Neutrophil (primary cell): ENCODE measurements around the gene ZBTB8OS.
"Not testable (repeated sequence)": the region's sequence is repeated elsewhere in the genome, so short reads cannot be mapped to it uniquely, and the experiment has no call there.

Experiments used
- H3K27ac ChIP-seq: fragments of 200-600 bp; sonication (generic); 2 replicates; pipeline ENCODE4 v1.5.1; 2016; ENCODE audit warnings: mild to moderate bottlenecking, moderate library complexity
- H3K27me3 ChIP-seq: fragments of 200-600 bp; sonication (generic); 2 replicates; pipeline ENCODE4 v1.6.0; 2016; ENCODE audit warnings: mild to moderate bottlenecking
- H3K36me3 ChIP-seq: fragments of 200-600 bp; sonication (generic); 2 replicates; pipeline ENCODE4 v1.5.1; 2017
- H3K4me1 ChIP-seq, 2 experiments: fragments of 200-600 bp in 1 of 2; sonication (generic) in 1 of 2; 1 replicate in 1 of 2; 2 replicates in 1 of 2; pipeline versions ENCODE4 v1.5.1 to v1.6.1; 2013 to 2016; ENCODE audit warnings: low read depth in 1 of 2, low read length in 1 of 2, mild to moderate bottlenecking in 1 of 2, moderate library complexity in 1 of 2; ENCODE audit not compliant: control insufficient read depth in 1 of 2, insufficient read depth in 1 of 2
- H3K4me3 ChIP-seq, 2 experiments: fragments of 200-600 bp in 1 of 2; sonication (generic) in 1 of 2; 1 replicate in 1 of 2; 2 replicates in 1 of 2; pipeline ENCODE4 v1.5.1; 2013 to 2016; ENCODE audit warnings: low read depth in 1 of 2, low read length in 1 of 2, mild to moderate bottlenecking in 1 of 2, moderate library complexity in 1 of 2
- H3K9me3 ChIP-seq: fragments of 200-600 bp; sonication (generic); 2 replicates; pipeline ENCODE4 v1.5.1; 2016
- TF ChIP-seq, protein P1 (sequence below): fragments of 200-600 bp; sonication (generic); IDR thresholded peaks from 2 replicates; pipeline ENCODE4 v1.5.1; 2016; ENCODE audit warnings: antibody characterized with exemption

ZBTB8OS gene

DNA sequence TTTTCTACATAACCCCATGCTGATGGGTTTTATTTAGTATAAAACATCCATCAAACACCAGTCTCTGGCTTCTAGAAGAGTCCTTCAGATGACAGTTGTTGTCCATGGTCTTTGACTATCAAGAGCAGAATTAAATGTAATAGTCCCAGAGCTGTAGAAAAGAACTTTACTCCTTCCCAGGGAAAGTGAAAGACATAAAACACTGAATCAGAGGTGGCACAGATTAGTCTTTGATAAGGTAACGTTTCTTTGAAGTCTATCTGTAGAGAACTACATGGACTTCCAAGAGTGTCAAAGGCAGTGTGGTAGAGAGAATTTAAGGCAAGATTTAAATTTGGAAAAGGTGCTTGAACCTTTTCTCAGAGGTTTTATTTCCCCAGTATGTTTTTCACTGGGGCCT lies 30.3 kb upstream of the ZBTB8OS start:
- Histone ChIP-seq H3K4me1 (no peaks in the 10 kb centered on the region), H3K27ac (no peak overlapping the region), H3K36me3 (peaks cover 93% of the 10 kb centered on the region), H3K9me3 (no peaks in the 10 kb centered on the region), H3K27me3 (no peaks in the 10 kb centered on the region), H3K4me3 (no peak overlapping the region)
- TF ChIP-seq, protein P1, sequence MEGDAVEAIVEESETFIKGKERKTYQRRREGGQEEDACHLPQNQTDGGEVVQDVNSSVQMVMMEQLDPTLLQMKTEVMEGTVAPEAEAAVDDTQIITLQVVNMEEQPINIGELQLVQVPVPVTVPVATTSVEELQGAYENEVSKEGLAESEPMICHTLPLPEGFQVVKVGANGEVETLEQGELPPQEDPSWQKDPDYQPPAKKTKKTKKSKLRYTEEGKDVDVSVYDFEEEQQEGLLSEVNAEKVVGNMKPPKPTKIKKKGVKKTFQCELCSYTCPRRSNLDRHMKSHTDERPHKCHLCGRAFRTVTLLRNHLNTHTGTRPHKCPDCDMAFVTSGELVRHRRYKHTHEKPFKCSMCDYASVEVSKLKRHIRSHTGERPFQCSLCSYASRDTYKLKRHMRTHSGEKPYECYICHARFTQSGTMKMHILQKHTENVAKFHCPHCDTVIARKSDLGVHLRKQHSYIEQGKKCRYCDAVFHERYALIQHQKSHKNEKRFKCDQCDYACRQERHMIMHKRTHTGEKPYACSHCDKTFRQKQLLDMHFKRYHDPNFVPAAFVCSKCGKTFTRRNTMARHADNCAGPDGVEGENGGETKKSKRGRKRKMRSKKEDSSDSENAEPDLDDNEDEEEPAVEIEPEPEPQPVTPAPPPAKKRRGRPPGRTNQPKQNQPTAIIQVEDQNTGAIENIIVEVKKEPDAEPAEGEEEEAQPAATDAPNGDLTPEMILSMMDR: no peak

DNA sequence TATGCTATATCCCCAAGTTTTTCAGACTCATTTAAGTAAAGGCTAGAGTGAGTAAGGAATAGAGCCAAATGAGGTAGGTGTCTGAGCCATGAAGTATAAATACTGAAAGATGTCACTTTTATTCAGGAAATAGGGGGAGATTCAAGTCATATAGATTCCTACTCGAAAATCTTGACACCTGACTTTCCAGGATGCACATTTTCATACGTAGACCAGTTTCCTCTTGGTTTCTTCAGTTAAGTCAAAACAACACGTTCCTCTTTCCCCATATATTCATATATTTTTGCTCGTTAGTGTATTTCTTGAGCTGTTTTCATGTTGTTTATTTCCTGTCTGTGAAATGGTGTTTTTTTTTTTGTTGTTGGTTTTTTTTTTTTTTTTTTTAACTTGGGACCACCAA lies 29.6 kb upstream of the ZBTB8OS start:
- not testable (repeated sequence) for H3K27me3 ChIP-seq, H3K4me1 ChIP-seq, H3K4me3 ChIP-seq, H3K9me3 ChIP-seq, H3K27ac ChIP-seq
- H3K36me3 ChIP-seq: peaks cover 93% of the 10 kb centered on the region

DNA sequence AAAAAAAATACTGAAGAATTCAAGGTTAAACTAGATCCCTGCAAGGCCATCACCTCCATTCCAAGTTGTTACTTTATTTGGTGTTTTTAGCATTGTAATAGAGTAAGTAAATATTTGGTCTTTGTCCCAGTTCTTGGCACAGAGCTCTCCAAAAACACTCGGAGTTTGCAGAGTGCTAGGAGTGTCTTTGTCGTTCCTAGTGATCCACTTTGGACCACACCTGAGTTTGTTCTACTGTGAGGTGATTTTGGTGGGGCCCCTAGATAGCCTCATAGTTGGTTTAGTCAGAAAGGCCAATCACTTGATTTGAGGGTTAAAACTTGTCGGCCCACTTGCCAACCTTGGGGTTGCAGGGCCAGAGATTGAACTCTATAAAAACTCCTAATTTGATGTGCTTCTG lies 26.6 kb upstream of the ZBTB8OS start:
- peaks cover 94% of the 10 kb centered on the region for H3K36me3 ChIP-seq
- TF ChIP-seq, protein P1: no peak

DNA sequence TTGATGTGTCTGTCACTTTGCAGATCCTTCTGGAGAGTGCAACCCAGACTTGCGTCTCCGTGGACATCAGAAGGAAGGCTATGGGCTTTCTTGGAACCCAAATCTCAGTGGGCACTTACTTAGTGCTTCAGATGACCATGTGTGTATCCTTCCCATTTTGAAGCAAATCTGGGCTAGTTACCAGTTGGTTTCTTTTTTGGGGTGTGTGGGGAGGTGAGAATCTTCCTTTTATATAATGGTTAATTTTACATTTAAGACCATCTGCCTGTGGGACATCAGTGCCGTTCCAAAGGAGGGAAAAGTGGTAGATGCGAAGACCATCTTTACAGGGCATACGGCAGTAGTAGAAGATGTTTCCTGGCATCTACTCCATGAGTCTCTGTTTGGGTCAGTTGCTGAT lies 18.4 kb upstream of the ZBTB8OS start:
- not testable (repeated sequence) for H3K27me3 ChIP-seq, H3K4me1 ChIP-seq, H3K4me3 ChIP-seq, H3K27ac ChIP-seq, H3K9me3 ChIP-seq
- peaks cover 95% of the 10 kb centered on the region for H3K36me3 ChIP-seq

More for the DNA sequence above, 26.6 kb upstream of the ZBTB8OS start:
- Histone ChIP-seq H3K4me1 (no peaks in the 10 kb centered on the region), H3K27ac (no peak overlapping the region), H3K27me3 (no peaks in the 10 kb centered on the region), H3K9me3 (no peaks in the 10 kb centered on the region), H3K4me3 (no peak overlapping the region)

DNA sequence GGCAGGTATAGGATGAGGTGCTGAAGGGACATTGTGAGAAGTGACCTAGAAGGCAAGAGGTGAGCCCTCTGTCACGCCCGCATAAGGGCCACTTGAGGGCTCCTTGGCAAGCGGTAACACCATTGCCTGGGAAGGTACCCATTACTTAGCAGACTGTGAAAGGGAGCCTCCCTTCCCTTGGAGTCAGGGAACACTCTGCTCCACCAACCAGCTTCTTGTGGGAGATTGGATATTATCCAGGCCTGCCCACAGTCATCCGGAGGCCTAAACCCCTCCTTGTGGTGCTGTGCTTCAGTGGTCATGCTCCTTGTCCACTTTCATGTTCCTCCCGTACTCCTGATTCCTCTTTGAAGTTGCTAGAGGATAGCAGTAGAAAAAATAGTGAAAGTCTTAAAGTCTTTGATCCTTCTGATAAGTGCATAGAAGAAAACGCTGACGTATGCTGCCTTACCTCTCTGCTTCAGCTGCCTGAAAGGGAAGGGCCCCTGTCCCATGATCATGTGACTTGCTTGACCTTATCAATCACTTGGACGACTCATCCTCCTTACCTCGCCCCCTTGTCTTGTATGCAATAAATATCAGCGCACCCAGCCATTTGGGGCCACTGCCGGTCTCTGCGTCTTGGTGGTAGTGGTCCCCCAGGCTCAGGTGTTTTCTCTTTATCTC lies 16.7 kb upstream of the ZBTB8OS start:
- H3K9me3 ChIP-seq: no peaks in the 10 kb centered on the region
- no peaks in the 10 kb centered on the region for H3K27me3 ChIP-seq
- H3K36me3 ChIP-seq: peaks cover 94% of the 10 kb centered on the region
- H3K27ac ChIP-seq: no peak overlapping the region
- TF ChIP-seq, protein P1: no peak
- no peak overlapping the region for H3K4me3 ChIP-seq
- no peaks in the 10 kb centered on the region for H3K4me1 ChIP-seq

DNA sequence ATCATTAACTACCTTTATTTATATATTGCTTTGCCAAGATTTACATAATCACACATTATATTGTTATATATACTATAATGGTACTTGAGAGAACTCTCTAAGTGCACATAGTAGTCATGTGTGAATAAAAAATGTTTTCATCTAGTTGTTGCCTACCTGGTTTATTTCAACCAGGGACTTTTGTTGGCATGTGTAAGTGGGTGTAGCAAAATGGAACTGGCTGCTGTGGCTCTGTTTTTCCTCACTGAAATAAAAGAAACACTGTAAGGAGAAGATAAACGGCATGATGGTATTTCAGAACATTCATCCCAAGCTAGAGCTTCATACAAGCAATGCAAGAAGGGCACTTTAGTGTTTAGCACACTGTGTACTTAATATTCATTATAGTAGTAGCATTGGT lies 15.6 kb upstream of the ZBTB8OS start:
- Histone ChIP-seq H3K9me3 (no peaks in the 10 kb centered on the region), H3K27me3 (no peaks in the 10 kb centered on the region), H3K27ac (no peak overlapping the region), H3K4me3 (no peak overlapping the region), H3K36me3 (peaks cover 88% of the 10 kb centered on the region), H3K4me1 (no peaks in the 10 kb centered on the region)
- TF ChIP-seq, protein P1: no peak
